ENCODE measurements around the gene IL24. TPM values are rescaled to one million over a fixed set of nuclear protein-coding genes. Genes with fewer than 3 reads are reported as not detected.

Gene IL24
- total RNA-seq, 4 donors from 2014 or later = not detected

- TF ChIP-seq EP300 (IDR thresholded peaks at IDR 0.05) (no peak), POLR2A (IDR thresholded peaks at IDR 0.05) (no peak), CTCF (IDR thresholded peaks at IDR 0.05) (no peak)
- no peak for DNase-seq (ENCODE audit: low spot score in 2 of 2)
- Histone ChIP-seq H3K36me3 (no peaks in the 10 kb centered on the region), H3K9me3 (peaks cover 0 to 28% (median 3%) of the 10 kb centered on the region in 4 donors), H3K4me3 (no peak overlapping the region), H3K27me3 (no peaks in the 10 kb centered on the region), H3K27ac (no peak overlapping the region), H3K4me1 (no peaks in the 10 kb centered on the region)
- 67 to 79% methylated on average over 3 of the region's 3 CpGs for WGBS, 2 donors
These were observed 16.9 kb upstream of the IL24 start for GRCh38 chr1:206880314-206880713.

DNA sequence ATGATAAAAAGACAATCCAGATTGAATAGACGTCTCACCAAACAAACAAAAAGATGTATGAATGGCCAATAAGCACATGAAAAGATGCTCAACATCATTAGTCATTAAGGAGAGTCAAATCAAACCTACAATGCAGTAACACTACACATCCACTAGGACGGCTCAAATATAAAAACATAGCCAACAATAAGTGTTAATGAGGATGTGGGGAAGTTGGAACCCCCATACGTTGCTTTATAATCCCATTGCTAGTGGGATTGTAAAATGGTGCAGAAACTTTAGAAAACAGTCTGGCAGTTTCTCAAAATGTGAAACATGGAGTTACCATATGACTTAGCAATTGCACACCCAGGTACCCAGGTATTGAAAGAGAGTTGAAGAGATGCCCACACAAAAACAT is 14.7 kb upstream of the IL24 start:
- Histone ChIP-seq H3K4me3 (no peak overlapping the region), H3K4me1 (no peaks in the 10 kb centered on the region), H3K9me3 (peaks cover 0 to 20% (median 3%) of the 10 kb centered on the region in 4 donors), H3K27me3 (no peaks in the 10 kb centered on the region), H3K27ac (no peak overlapping the region), H3K36me3 (no peaks in the 10 kb centered on the region)
- DNase-seq (ENCODE audit: low spot score in 2 of 2) = no peak
- TF ChIP-seq POLR2A (IDR thresholded peaks at IDR 0.05) (no peak), EP300 (IDR thresholded peaks at IDR 0.05) (no peak), CTCF (IDR thresholded peaks at IDR 0.05) (no peak)
- 74 to 76% methylated on average over 3 of the region's 3 CpGs for WGBS, 2 donors

- no peak overlapping the region for H3K27ac ChIP-seq
- H3K36me3 ChIP-seq = no peaks in the 10 kb centered on the region
- no peak for DNase-seq (ENCODE audit: low spot score in 2 of 2)
- H3K9me3 ChIP-seq = peaks cover 0 to 14% (median 3%) of the 10 kb centered on the region in 4 donors
- TF ChIP-seq POLR2A (IDR thresholded peaks at IDR 0.05) (no peak), EP300 (IDR thresholded peaks at IDR 0.05) (no peak)
- H3K4me3 ChIP-seq = no peak overlapping the region
- no peaks in the 10 kb centered on the region for H3K27me3 ChIP-seq
- 86 to 97% methylated on average over 1 of the region's 1 CpG for WGBS, 2 donors
- no peaks in the 10 kb centered on the region for H3K4me1 ChIP-seq
These were observed 14.1 kb upstream of the IL24 start for GRCh38 chr1:206883160-206883559.

- no peak for DNase-seq (ENCODE audit: low spot score in 2 of 2)
- H3K4me1 ChIP-seq = no peaks in the 10 kb centered on the region
- TF ChIP-seq CTCF (IDR thresholded peaks at IDR 0.05) = no peak
- no peak for TF ChIP-seq POLR2A (IDR thresholded peaks at IDR 0.05)
- no peak for TF ChIP-seq EP300 (IDR thresholded peaks at IDR 0.05)
- H3K36me3 ChIP-seq = no peaks in the 10 kb centered on the region
- no peak overlapping the region for H3K4me3 ChIP-seq
- H3K9me3 ChIP-seq = peaks cover 0 to 7% (median 0%) of the 10 kb centered on the region in 4 donors
- H3K27me3 ChIP-seq = peaks cover 0 to 2% of the 10 kb centered on the region in 2 donors
- 86 to 94% methylated on average over 2 of the region's 2 CpGs for WGBS, 2 donors
- H3K27ac ChIP-seq = no peak overlapping the region
These were observed 13.4 kb upstream of the IL24 start for GRCh38 chr1:206883876-206884275.

- WGBS, 2 donors = 83 to 86% methylated on average over 3 of the region's 3 CpGs
- H3K4me1 ChIP-seq = no peaks in the 10 kb centered on the region
- no peak for TF ChIP-seq POLR2A (IDR thresholded peaks at IDR 0.05)
- TF ChIP-seq EP300 (IDR thresholded peaks at IDR 0.05) = no peak
- no peak for TF ChIP-seq CTCF (IDR thresholded peaks at IDR 0.05)
- no peaks in the 10 kb centered on the region for H3K36me3 ChIP-seq
- peaks cover 0 to 11% of the 10 kb centered on the region in 2 donors for H3K27me3 ChIP-seq
- H3K27ac ChIP-seq = no peak overlapping the region
- no peak for DNase-seq (ENCODE audit: low spot score in 2 of 2)
- H3K4me3 ChIP-seq = no peak overlapping the region
- no peaks in the 10 kb centered on the region for H3K9me3 ChIP-seq
These were observed 11.7 kb upstream of the IL24 start for GRCh38 chr1:206885341-206886060.
